Measurements from ENCODE around the gene MT1H.

DNA sequence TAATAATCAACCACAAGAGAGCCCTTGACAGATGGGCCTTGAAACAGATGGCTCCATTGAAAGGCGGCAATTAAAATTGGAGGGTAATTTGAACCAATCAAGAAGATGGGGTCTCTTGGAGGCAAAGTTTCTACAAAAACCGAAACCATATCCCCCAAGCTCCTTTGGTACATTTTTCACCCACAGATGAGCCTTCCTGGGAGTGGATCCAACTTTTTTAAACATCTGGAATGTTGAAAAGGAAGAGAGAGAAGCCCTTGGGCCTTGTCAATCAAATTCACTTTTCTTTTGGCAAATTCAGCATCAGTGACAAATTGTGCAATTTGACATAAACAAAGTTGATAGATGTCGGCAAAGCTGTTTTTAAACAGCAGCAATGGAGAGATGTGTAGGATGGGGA lies 47.1 kb downstream of the MT1H start:
- TF ChIP-seq, protein P1, sequence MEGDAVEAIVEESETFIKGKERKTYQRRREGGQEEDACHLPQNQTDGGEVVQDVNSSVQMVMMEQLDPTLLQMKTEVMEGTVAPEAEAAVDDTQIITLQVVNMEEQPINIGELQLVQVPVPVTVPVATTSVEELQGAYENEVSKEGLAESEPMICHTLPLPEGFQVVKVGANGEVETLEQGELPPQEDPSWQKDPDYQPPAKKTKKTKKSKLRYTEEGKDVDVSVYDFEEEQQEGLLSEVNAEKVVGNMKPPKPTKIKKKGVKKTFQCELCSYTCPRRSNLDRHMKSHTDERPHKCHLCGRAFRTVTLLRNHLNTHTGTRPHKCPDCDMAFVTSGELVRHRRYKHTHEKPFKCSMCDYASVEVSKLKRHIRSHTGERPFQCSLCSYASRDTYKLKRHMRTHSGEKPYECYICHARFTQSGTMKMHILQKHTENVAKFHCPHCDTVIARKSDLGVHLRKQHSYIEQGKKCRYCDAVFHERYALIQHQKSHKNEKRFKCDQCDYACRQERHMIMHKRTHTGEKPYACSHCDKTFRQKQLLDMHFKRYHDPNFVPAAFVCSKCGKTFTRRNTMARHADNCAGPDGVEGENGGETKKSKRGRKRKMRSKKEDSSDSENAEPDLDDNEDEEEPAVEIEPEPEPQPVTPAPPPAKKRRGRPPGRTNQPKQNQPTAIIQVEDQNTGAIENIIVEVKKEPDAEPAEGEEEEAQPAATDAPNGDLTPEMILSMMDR (IDR thresholded peaks at IDR 0.05; ENCODE audit: low read depth, low read length, missing input control), result no peak
- no peak for TF ChIP-seq TAF1 (conservative IDR thresholded peaks at IDR 0.05)
